HepG2 (cell line): Measurements from ENCODE around the gene METAP1D. TPM values are rescaled to one million over a fixed set of nuclear protein-coding genes. Genes with fewer than 3 reads are reported as not detected.

Experiments
- BHLHE40 ChIP-seq: IDR thresholded peaks from 2 replicates; pipeline ENCODE4 v1.6.1; 2011; ENCODE audit warnings: low read length, improper control_type of control experiment
- DNMT3B ChIP-seq: conservative IDR thresholded peaks from 2 replicates; pipeline ENCODE4 v1.6.1; 2016; ENCODE audit warnings: missing biosample characterization, control low read depth
- GATAD2A ChIP-seq: IDR thresholded peaks from 2 replicates; pipeline ENCODE4 v1.6.1; 2016
- GTF3A ChIP-seq: sonication (generic); formaldehyde crosslinking; conservative IDR thresholded peaks from 2 replicates; pipeline ENCODE4 v1.4.0; 2020; ENCODE audit warnings: mild to moderate bottlenecking, missing genetic modification reagents
- KLF13 ChIP-seq: sonication (generic); formaldehyde crosslinking; IDR thresholded peaks from 2 replicates; pipeline ENCODE4 v1.4.0; 2020; ENCODE audit warnings: mild to moderate bottlenecking, missing genetic modification reagents
- MAFG ChIP-seq: sonication (generic); formaldehyde crosslinking; IDR thresholded peaks from 2 replicates; pipeline ENCODE4 v1.5.1; 2020; ENCODE audit warnings: mild to moderate bottlenecking, missing genetic modification reagents
- NONO ChIP-seq, 2 experiments: fragments of 450-650 bp in 1 of 2; sonication (generic) in 1 of 2; formaldehyde crosslinking in 1 of 2; IDR thresholded peaks in 1 of 2; conservative IDR thresholded peaks in 1 of 2; 2 replicates each; pipeline versions ENCODE4 v1.6.1 to v1.8.0; 2017 to 2022; ENCODE audit warnings: mild to moderate bottlenecking in 1 of 2, missing genetic modification reagents in 1 of 2, moderate library complexity in 1 of 2
- PRPF4 ChIP-seq: fragments of 200-400 bp; formaldehyde crosslinking; IDR thresholded peaks from 2 replicates; pipeline ENCODE4 v1.6.1; 2016; ENCODE audit warnings: low read length, low read depth; ENCODE audit not compliant: poor library complexity, severe bottlenecking
- RAD21 ChIP-seq: fragments of 450-650 bp; formaldehyde crosslinking; IDR thresholded peaks from 2 replicates; pipeline ENCODE4 v1.5.0; 2020; ENCODE audit warnings: mild to moderate bottlenecking
- SRSF1 ChIP-seq: fragments of 200-400 bp; formaldehyde crosslinking; optimal IDR thresholded peaks from 2 replicates; pipeline ENCODE3; 2017; ENCODE audit warnings: mild to moderate bottlenecking, low read depth, low read length, moderate library complexity
- ZBTB38 ChIP-seq: sonication (generic); formaldehyde crosslinking; IDR thresholded peaks from 2 replicates; pipeline ENCODE4 v1.5.1; 2020; ENCODE audit warnings: mild to moderate bottlenecking, missing genetic modification reagents
- ZBTB49 ChIP-seq: sonication (generic); formaldehyde crosslinking; IDR thresholded peaks from 2 replicates; pipeline ENCODE4 v1.4.0; 2020; ENCODE audit warnings: missing genetic modification reagents, borderline replicate concordance
- ZC3H13 ChIP-seq: sonication (generic); formaldehyde crosslinking; IDR thresholded peaks from 2 replicates; pipeline ENCODE4 v1.8.1; 2023; ENCODE audit warnings: mild to moderate bottlenecking, missing genetic modification reagents, moderate library complexity
- ZHX1 ChIP-seq: sonication (generic); formaldehyde crosslinking; IDR thresholded peaks from 2 replicates; pipeline ENCODE4 v1.8.1; 2022; ENCODE audit warnings: low read depth, mild to moderate bottlenecking, missing genetic modification reagents
- ZKSCAN8 ChIP-seq: IDR thresholded peaks from 2 replicates; pipeline ENCODE4 v1.6.1; 2016; ENCODE audit warnings: borderline replicate concordance, missing genetic modification reagents, missing compliant biosample characterization
- ZNF121 ChIP-seq: sonication (generic); formaldehyde crosslinking; IDR thresholded peaks from 2 replicates; pipeline ENCODE4 v1.5.0; 2020; ENCODE audit warnings: mild to moderate bottlenecking, missing genetic modification reagents
- ZNF567 ChIP-seq: sonication (generic); formaldehyde crosslinking; IDR thresholded peaks from 2 replicates; pipeline ENCODE4 v1.8.1; 2023; ENCODE audit warnings: mild to moderate bottlenecking, missing genetic modification reagents, borderline replicate concordance
- ZNF614 ChIP-seq: IDR thresholded peaks from 2 replicates; pipeline ENCODE4 v1.6.1; 2018; ENCODE audit warnings: missing biosample characterization, missing genetic modification reagents, inconsistent platforms, borderline replicate concordance
- ZNF749 ChIP-seq: sonication (generic); formaldehyde crosslinking; IDR thresholded peaks from 2 replicates; pipeline ENCODE4 v1.8.0; 2022; ENCODE audit warnings: mild to moderate bottlenecking, missing genetic modification reagents, moderate library complexity, borderline replicate concordance
- ZNF761 ChIP-seq: sonication (generic); formaldehyde crosslinking; conservative IDR thresholded peaks from 2 replicates; pipeline ENCODE4 v1.4.0; 2020; ENCODE audit warnings: mild to moderate bottlenecking, missing genetic modification reagents
- ZNF768 ChIP-seq: sonication (generic); formaldehyde crosslinking; IDR thresholded peaks from 2 replicates; pipeline ENCODE4 v1.4.0; 2020; ENCODE audit warnings: missing genetic modification reagents
- ZZZ3 ChIP-seq: sonication (generic); formaldehyde crosslinking; IDR thresholded peaks from 2 replicates; pipeline ENCODE4 v1.4.0; 2020; ENCODE audit warnings: missing genetic modification reagents, mild to moderate bottlenecking, borderline replicate concordance
- polyA plus RNA-seq, 8 experiments: library from polyadenylated mRNA; depleted of rRNA in 3 of 8; stranded (reverse) in 7 of 8; unstranded in 1 of 8; fragments of >200 nt; fragmentation: Illumina TruSeq in 4 of 8; extraction: Trizol in 4 of 8; gene quantifications; 2 replicates each; pipeline versions ENCODE4 v1.2.1 to v1.2.3, GENCODE V29; 2011 to 2016; ENCODE audit warnings: low read depth in 4 of 8, missing spikeins in 1 of 8, mixed read lengths in 1 of 8; ENCODE audit not compliant: insufficient read depth in 1 of 8
- total RNA-seq, 5 experiments: library from RNA; depleted of rRNA; stranded (reverse); fragments of >200 nt; fragmentation: Illumina TruSeq; extraction: Trizol; gene quantifications; 2 replicates each; pipeline ENCODE4 v1.2.3, GENCODE V29; 2016; ENCODE audit warnings: low read depth in 1 of 5
- TF ChIP-seq, protein P1 (sequence below): IDR thresholded peaks from 2 replicates; pipeline ENCODE4 v1.6.1; 2016; ENCODE audit warnings: missing compliant biosample characterization, missing genetic modification reagents, borderline replicate concordance

Gene METAP1D
- total and polyA plus RNA-seq, 2 of the 13 experiments (the other 11 are each of a cell fraction or from before 2014, with no cell fraction given), result 14.7 to 21.6 TPM

- TF ChIP-seq, protein P1, sequence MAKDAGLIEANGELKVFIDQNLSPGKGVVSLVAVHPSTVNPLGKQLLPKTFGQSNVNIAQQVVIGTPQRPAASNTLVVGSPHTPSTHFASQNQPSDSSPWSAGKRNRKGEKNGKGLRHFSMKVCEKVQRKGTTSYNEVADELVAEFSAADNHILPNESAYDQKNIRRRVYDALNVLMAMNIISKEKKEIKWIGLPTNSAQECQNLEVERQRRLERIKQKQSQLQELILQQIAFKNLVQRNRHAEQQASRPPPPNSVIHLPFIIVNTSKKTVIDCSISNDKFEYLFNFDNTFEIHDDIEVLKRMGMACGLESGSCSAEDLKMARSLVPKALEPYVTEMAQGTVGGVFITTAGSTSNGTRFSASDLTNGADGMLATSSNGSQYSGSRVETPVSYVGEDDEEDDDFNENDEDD (CRISPR knock-in tag), result peak; percentile 92; the same call in 1 of the 2 replicates
- TF ChIP-seq ZNF614, result peak; percentile 77; the same call in 1 of the 2 replicates
- no peak for TF ChIP-seq ZBTB49 (CRISPR knock-in tag)
- TF ChIP-seq NONO (IDR thresholded peaks at IDR 0.05), result no peak
- TF ChIP-seq NONO (CRISPR knock-in tag; conservative IDR thresholded peaks at IDR 0.05), result no peak; the same call in 1 of the 2 replicates
- peak; percentile 59 for TF ChIP-seq ZNF121 (CRISPR knock-in tag)
- TF ChIP-seq PRPF4, result no peak
- no peak for TF ChIP-seq ZKSCAN8 (CRISPR knock-in tag)
- no peak for TF ChIP-seq ZNF749 (CRISPR knock-in tag)
- TF ChIP-seq SRSF1, result peak; percentile 66
- TF ChIP-seq ZNF768, result peak; percentile 73; the same call in 1 of the 2 replicates
- no peak; the same call in 1 of the 2 replicates for TF ChIP-seq ZNF567 (CRISPR knock-in tag)
- TF ChIP-seq RAD21 (CRISPR knock-in tag), result peak; percentile 62
- TF ChIP-seq KLF13 (CRISPR knock-in tag), result 0 out of 2 replicates have a peak, but pooled peaks have one; percentile 34
- TF ChIP-seq DNMT3B (CRISPR knock-in tag), result peak; percentile 94
- TF ChIP-seq BHLHE40, result peak; percentile 98
- peak; percentile 73; the same call in 1 of the 2 replicates for TF ChIP-seq ZBTB38
- TF ChIP-seq ZNF761 (CRISPR knock-in tag), result peak; percentile 56; the same call in 1 of the 2 replicates
- peak; percentile 68 for TF ChIP-seq GATAD2A
- 0 out of 2 replicates have a peak, but pooled peaks have one; percentile 22 for TF ChIP-seq ZC3H13
- TF ChIP-seq GTF3A, result no peak
- TF ChIP-seq MAFG, result 0 out of 2 replicates have a peak, but pooled peaks have one; percentile 48
- TF ChIP-seq ZHX1 (CRISPR knock-in tag), result 0 out of 2 replicates have a peak, but pooled peaks have one; percentile 61
- TF ChIP-seq ZZZ3 (CRISPR knock-in tag), result no peak
These were observed 102.9 kb downstream of the METAP1D start, which contains the start of gene DLX2 (continued) for GRCh38 chr2:172102391-172103359.
